Ectodermal cell (in vitro differentiated cells): ENCODE data around the gene ORC2.
"Not testable (repeated sequence)": the region's sequence is repeated elsewhere in the genome, so short reads cannot be mapped to it uniquely, and the experiment has no call there.

Experiments
- H3K27ac ChIP-seq: 2 replicates; pipeline ENCODE4 v1.7.0; 2013; ENCODE audit warnings: mild to moderate bottlenecking, low read depth, low read length; ENCODE audit not compliant: insufficient read depth, poor library complexity, severe bottlenecking
- H3K27me3 ChIP-seq: 2 replicates; pipeline ENCODE4 v1.7.0; 2013; ENCODE audit warnings: mild to moderate bottlenecking, low read length; ENCODE audit not compliant: insufficient read depth, control insufficient read depth, poor library complexity, severe bottlenecking
- H3K36me3 ChIP-seq: one replicate; pipeline ENCODE4 v1.7.0; 2013; ENCODE audit warnings: low read length; ENCODE audit not compliant: control insufficient read depth, insufficient read depth
- H3K4me1 ChIP-seq: one replicate; pipeline ENCODE4 v1.7.0; 2013; ENCODE audit warnings: low read length; ENCODE audit not compliant: control insufficient read depth, insufficient read depth
- H3K4me3 ChIP-seq: 2 replicates; pipeline ENCODE4 v1.7.0; 2013; ENCODE audit warnings: low read depth, low read length, control low read depth; ENCODE audit not compliant: insufficient read depth
- H3K9me3 ChIP-seq: 2 replicates; pipeline ENCODE4 v1.7.0; 2013; ENCODE audit warnings: mild to moderate bottlenecking, low read length, moderate library complexity; ENCODE audit not compliant: control insufficient read depth
- WGBS, 2 experiments: methylation state at CpG; one replicate each; pipeline ENCODE4 v1.1.7; 2013; ENCODE audit warnings: missing lambda C conversion rate in 2 of 2; 5-methylcytosine and 5-hydroxymethylcytosine counted together

Gene ORC2

DNA sequence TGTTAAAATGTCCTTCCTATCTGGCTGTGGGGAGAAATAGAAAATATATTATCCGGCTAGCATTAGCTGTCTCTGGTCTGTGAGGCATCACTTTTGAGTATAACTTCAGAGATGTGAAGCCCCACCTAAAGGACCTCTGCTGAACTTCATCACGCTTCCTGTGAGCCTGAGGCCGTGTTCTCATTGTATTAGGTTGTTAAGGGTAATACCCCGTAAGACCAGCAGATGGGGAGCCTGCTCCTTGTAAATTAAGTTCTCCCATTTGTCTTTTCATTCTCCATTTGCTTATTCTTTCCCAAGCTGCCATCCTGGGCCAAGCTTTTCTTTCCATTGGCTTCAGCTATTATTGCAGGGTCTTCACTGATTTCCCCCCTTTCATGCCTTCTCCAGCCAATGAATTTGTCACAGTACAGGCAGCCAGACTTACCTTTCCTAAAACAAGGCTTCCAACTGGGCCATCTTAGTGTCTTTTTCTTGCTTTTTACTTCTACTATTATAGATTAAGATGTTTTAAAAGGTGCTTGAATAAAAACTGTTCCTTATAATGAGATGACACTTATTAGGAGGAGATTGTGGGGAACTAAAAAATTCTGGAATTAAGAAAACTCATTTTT, 61.9 kb downstream of the ORC2 start:
- Histone ChIP-seq H3K36me3 (peaks cover 46% of the 10 kb centered on the region), H3K9me3 (no peaks in the 10 kb centered on the region), H3K27ac (no peak overlapping the region), H3K4me1 (no peaks in the 10 kb centered on the region), H3K4me3 (no peak overlapping the region), H3K27me3 (no peaks in the 10 kb centered on the region)
- WGBS, 2 experiments: 30 to 36% methylated on average over 4 of the region's 4 CpGs

DNA sequence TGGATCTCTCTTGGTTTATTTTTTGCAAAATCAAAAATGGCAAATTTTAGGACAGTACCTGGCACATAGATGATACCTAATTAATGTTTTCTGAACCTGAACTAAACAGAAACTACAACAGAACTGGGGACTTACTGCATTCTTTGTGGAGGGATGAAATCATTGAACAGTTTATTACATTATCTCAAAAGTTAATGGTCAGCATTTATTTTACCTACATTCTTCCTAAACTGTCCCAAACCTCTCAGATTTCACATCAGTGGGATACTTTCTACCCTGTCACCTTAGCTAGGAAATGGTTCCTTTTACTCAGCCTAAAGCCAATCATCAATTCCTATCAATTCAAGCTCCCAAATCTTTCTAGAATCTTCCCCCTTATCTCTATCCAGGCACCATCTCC, 64.0 kb downstream of the ORC2 start:
- Histone ChIP-seq H3K36me3 (peaks cover 57% of the 10 kb centered on the region), H3K27ac (no peak overlapping the region), H3K27me3 (no peaks in the 10 kb centered on the region), H3K4me1 (no peaks in the 10 kb centered on the region), H3K9me3 (no peaks in the 10 kb centered on the region), H3K4me3 (no peak overlapping the region)

DNA sequence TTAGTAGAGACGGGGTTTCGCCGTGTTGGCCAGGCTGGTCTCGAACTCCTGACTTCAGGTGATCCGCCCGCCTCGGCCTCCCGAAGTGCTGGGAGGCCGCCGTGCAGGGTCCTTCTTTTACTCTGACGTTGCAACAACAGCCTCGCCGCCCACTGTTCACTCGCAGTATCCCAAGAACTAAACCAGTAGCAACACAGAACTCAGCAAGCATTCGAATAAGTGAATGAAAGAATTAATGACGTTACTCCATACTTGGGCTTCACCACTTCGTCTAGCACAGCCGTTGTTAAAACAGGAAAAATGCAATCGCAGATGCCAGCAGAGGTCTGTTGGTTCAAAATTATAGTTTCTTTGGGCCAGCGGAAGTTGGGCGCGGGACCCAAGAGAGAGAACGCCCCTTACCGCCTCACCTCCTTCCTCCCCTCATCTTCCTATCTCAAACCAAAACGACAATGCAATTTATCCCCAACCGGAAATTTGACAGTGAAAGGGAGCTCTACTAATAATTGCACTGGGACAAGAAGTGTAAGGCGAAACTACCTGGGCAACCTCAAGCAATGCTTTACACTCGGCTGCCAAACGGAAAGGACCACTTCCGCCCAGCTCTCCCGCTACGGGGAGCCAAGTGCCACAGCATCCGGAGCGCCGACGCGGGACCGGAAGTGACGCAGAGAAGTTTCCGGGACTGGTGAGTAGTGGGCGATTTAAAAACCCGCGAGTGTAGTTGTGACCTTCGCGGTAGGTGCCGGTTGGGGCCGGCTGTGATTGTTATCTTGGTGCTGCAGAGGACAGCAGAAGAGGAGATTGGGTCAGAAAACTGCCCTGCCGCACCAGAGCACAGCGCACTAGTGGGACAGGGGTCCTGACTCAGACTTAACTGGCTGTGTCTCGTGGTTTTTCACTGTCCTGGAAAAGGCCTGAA, 74.5 kb downstream of the ORC2 start, which contains the start of the genes NIF3L1 and PPIL3:
Gene NIF3L1, plus strand, starts transcription at position 668 of the 922 bp plus-strand sequence. CDS start 2,573 bp downstream, outside the sequence.
Gene PPIL3, minus strand, starts transcription at position 374 of the 922 bp plus-strand sequence. CDS start 1,462 bp downstream, outside the sequence.
- Histone ChIP-seq H3K4me3 (peak within 1 kb of the TSS; percentile 94), H3K27me3 (no peaks in the 10 kb centered on the region), H3K9me3 (no peaks in the 10 kb centered on the region), H3K27ac (peak within 1 kb of the TSS; percentile 98), H3K36me3 (no peaks in the 10 kb centered on the region), H3K4me1 (no peaks in the 10 kb centered on the region)
- WGBS, 2 experiments: 0 to 1% methylated on average over 50 of the region's 50 CpGs

DNA sequence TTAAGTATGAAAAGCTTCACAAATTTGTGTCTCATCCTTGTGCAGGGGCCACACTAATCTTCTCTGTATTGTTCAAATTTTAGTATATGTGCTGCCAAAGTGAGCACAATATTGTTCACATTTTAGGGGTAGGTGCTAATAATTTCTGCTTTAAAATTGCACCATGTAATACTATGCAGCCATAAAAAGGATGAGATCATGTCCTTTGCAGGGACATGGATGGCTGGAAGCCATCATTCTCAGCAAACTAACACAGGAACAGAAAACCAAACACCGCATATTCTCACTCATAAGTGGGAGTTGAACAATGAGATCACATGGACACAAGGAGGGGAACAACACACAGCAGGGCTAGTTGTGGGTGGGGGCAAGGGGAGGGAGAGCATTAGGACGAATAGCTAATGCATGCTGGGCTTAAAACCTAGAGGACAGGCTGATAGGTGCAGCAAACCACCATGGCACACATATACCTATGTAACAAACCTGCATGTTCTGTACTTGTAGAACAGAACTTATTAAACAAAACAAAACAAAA, 81.7 kb downstream of the ORC2 start:
- not testable (repeated sequence) for H3K9me3 ChIP-seq
- H3K36me3 ChIP-seq: peaks cover 10% of the 10 kb centered on the region

DNA sequence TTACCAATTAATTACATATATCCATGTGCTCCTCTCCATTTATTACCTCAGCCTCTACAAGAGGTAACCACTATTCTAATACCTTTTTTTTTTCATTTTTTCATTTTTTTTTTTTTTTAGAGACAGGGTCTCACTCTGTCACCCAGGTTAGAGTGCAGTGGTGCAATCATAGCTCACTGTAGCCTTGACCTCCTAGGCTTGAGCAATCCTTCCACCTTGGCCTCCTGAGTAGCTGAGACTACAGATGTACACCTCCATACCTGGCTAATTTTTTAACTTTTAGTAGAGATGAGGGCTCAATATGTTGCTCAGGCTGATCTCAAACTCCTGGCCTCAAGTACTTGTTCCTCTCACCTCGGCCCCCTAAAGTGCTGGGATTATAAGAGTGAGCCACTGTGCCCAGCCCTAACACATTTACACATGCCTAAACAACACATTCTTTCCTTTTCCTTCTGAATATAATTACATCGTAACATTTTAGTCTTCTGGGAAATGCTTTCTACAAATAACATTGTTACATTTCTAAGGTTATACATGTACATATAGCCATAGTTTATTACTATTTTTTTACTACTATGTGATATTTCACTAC, 85.1 kb downstream of the ORC2 start:
- Histone ChIP-seq H3K4me1 (no peaks in the 10 kb centered on the region), H3K27me3 (no peaks in the 10 kb centered on the region), H3K27ac (no peak overlapping the region), H3K36me3 (peaks cover 27% of the 10 kb centered on the region), H3K9me3 (no peaks in the 10 kb centered on the region), H3K4me3 (no peak overlapping the region)
- 95 to 100% methylated on average over 2 of the region's 2 CpGs for WGBS, 2 experiments

More for the DNA sequence above, 81.7 kb downstream of the ORC2 start:
- H3K27ac ChIP-seq, H3K27me3 ChIP-seq, H3K4me1 ChIP-seq, H3K4me3 ChIP-seq: not testable (repeated sequence)
- WGBS, 2 experiments: 76 to 90% methylated on average over 2 of the region's 2 CpGs

DNA sequence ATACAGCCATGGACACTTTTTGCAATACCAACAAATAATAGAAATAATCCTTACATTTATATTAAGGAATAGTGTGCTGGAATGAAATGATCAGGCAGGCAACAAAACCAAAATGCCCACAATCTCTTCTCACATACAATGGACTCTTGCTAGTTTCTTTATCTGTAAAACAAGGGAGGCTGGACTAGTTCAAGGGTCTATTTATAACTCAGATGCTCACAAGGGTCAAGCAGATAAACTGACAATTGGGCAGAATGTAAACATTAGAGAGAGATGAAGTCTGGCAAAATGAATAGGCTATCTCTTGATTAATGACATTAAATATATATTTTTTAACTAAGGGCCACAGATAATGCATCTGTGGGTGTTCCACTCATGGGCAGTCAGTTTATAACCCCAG, 86.0 kb downstream of the ORC2 start:
- Histone ChIP-seq H3K36me3 (peaks cover 27% of the 10 kb centered on the region), H3K9me3 (no peaks in the 10 kb centered on the region), H3K4me3 (no peak overlapping the region), H3K27ac (no peak overlapping the region), H3K4me1 (no peaks in the 10 kb centered on the region), H3K27me3 (no peaks in the 10 kb centered on the region)

DNA sequence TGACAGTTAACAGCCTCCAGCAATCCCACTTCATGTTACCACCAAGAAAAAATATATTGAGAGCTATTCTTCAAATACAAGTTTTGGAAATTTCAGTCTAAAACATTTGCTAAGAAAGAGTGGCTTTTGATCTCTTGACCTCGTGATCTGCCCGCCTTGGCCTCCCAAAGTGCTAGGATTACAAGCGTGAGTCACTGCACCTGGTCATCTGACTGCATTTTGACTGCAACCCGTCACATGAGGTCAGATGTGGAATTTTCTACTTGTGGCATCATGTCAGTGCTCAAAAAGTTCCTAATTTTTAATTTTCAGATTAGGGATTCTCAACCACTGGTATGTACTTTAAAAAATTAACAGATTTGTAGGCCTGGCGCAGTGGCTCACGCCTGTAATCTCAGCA, 89.9 kb downstream of the ORC2 start:
- no peaks in the 10 kb centered on the region for H3K27me3 ChIP-seq
- no peak overlapping the region for H3K4me3 ChIP-seq
- no peaks in the 10 kb centered on the region for H3K9me3 ChIP-seq
- H3K4me1 ChIP-seq: no peaks in the 10 kb centered on the region
- 93 to 94% methylated on average over 6 of the region's 6 CpGs for WGBS, 2 experiments
- no peak overlapping the region for H3K27ac ChIP-seq
- peaks cover 29% of the 10 kb centered on the region for H3K36me3 ChIP-seq

DNA sequence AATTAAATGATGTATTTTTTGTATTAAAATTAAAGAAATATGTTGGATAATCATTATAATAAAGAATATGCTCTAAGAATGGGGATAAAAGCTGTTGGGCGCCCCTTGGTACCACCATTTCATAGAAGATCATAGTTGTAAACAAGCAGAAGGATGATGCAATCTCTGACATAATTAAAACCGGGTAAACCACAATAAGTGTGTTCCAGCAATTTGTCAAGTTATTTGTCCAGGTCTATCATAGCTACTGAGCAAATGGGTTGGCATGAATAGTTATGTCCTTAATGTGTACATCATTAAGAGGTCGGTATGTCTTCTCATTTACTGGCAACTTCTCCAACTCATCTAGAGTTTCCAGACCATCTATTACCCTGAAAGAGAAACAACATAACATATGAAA, 92.3 kb downstream of the ORC2 start:
- no peak overlapping the region for H3K27ac ChIP-seq
- 91 to 97% methylated on average over 3 of the region's 3 CpGs for WGBS, 2 experiments
- no peaks in the 10 kb centered on the region for H3K9me3 ChIP-seq
- no peaks in the 10 kb centered on the region for H3K4me1 ChIP-seq
- H3K36me3 ChIP-seq: peaks cover 21% of the 10 kb centered on the region
- H3K27me3 ChIP-seq: no peaks in the 10 kb centered on the region
- H3K4me3 ChIP-seq: no peak overlapping the region

DNA sequence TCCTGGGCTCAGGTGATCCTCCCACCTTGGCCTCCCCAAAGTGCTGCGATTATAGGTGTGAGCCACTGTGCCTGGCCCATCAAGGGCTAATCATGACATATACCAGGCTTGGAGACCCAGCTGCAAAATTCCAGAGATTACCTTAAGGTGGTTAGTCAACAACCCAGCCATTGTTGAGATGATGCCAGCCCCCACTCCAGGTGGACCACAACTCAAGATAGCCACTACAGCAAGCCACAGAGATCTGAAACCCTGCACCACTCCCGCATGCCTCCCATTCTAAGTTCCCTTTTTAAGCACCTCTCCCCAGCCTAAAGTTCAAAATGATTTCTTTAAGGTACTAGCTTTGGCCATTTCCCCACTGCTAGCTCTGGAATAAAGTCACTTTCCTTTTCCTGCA, 94.4 kb downstream of the ORC2 start:
- H3K27ac ChIP-seq: no peak overlapping the region
- no peaks in the 10 kb centered on the region for H3K9me3 ChIP-seq
- 95 to 97% methylated on average over 2 of the region's 2 CpGs for WGBS, 2 experiments

More for the DNA sequence above, 94.4 kb downstream of the ORC2 start:
- H3K4me3 ChIP-seq: no peak overlapping the region
- H3K27me3 ChIP-seq: no peaks in the 10 kb centered on the region
- H3K4me1 ChIP-seq: no peaks in the 10 kb centered on the region
- H3K36me3 ChIP-seq: peaks cover 9% of the 10 kb centered on the region
